Neural progenitor cell (in vitro differentiated cells): ENCODE measurements around the gene ASAP2. TPM values are rescaled to one million over a fixed set of nuclear protein-coding genes. Genes with fewer than 3 reads are reported as not detected.

Experiments used
- DNase-seq: peaks from one replicate; pipeline ENCODE4 v3.0.0-alpha.2; 2016; ENCODE audit warnings: low spot score
- H2AFZ ChIP-seq: fragments of 200-600 bp; sonication (generic); replicated peaks from 2 replicates; pipeline ENCODE4 v1.6.1; 2016; ENCODE audit warnings: antibody characterized with exemption
- H3F3A ChIP-seq: fragments of 200-600 bp; sonication (generic); 2 replicates; pipeline ENCODE4 v1.6.1; 2016; ENCODE audit warnings: antibody characterized with exemption, low read depth
- H3K27ac ChIP-seq: fragments of 200-600 bp; sonication (generic); 2 replicates; pipeline ENCODE4 v1.5.1; 2016; ENCODE audit warnings: mild to moderate bottlenecking
- H3K27me3 ChIP-seq: fragments of 200-600 bp; sonication (generic); 2 replicates; pipeline ENCODE4 v1.6.1; 2016; ENCODE audit warnings: mild to moderate bottlenecking, moderate library complexity
- H3K36me3 ChIP-seq: fragments of 200-600 bp; sonication (generic); 2 replicates; pipeline ENCODE4 v1.5.1; 2016
- H3K4me1 ChIP-seq: fragments of 200-600 bp; sonication (generic); 2 replicates; pipeline ENCODE4 v1.6.1; 2016; ENCODE audit warnings: mixed run types
- H3K4me2 ChIP-seq: fragments of 200-600 bp; sonication (generic); 2 replicates; pipeline ENCODE4 v1.6.1; 2016
- H3K4me3 ChIP-seq: fragments of 200-600 bp; sonication (generic); 2 replicates; pipeline ENCODE4 v1.5.1; 2016
- H3K79me2 ChIP-seq: fragments of 200-600 bp; sonication (generic); 2 replicates; pipeline ENCODE4 v1.6.1; 2016; ENCODE audit warnings: low read depth
- H3K9ac ChIP-seq: fragments of 200-600 bp; sonication (generic); 2 replicates; pipeline ENCODE4 v1.6.1; 2016
- H3K9me3 ChIP-seq: fragments of 200-600 bp; sonication (generic); 2 replicates; pipeline ENCODE4 v1.5.1; 2016; ENCODE audit warnings: low read depth
- H4K20me1 ChIP-seq: fragments of 200-600 bp; sonication (generic); 2 replicates; pipeline ENCODE4 v1.6.1; 2016; ENCODE audit warnings: low read depth
- H3K27ac Mint-ChIP-seq: 3 replicates; pipeline ENCODE4 v1.8.0; 2021; ENCODE audit warnings: mixed read lengths
- H3K27me3 Mint-ChIP-seq: 2 replicates; pipeline ENCODE4 v1.8.0; 2022; ENCODE audit warnings: low read depth, mild to moderate bottlenecking, inconsistent platforms, moderate library complexity, mixed read lengths; ENCODE audit not compliant: insufficient read depth
- H3K36me3 Mint-ChIP-seq: 3 replicates; pipeline ENCODE4 v1.8.0; 2021; ENCODE audit warnings: mixed read lengths
- H3K4me1 Mint-ChIP-seq: 3 replicates; pipeline ENCODE4 v1.8.0; 2021; ENCODE audit warnings: mixed read lengths
- H3K4me3 Mint-ChIP-seq: 3 replicates; pipeline ENCODE4 v1.8.0; 2021; ENCODE audit warnings: mild to moderate bottlenecking, moderate library complexity, mixed read lengths
- H3K9me3 Mint-ChIP-seq: 3 replicates; pipeline ENCODE4 v1.8.0; 2020; ENCODE audit warnings: mixed read lengths
- EZH2 ChIP-seq: fragments of 200-600 bp; sonication (generic); IDR thresholded peaks from 2 replicates; pipeline ENCODE4 v1.6.1; 2017; ENCODE audit warnings: antibody characterized with exemption, mild to moderate bottlenecking, moderate library complexity
- EZH2phosphoT487 ChIP-seq: fragments of 200-600 bp; sonication (generic); IDR thresholded peaks from 2 replicates; pipeline ENCODE4 v1.6.1; 2017; ENCODE audit warnings: antibody characterized with exemption
- total RNA-seq: library from RNA; depleted of rRNA; stranded (reverse); fragments of >200 nt; gene quantifications from 2 replicates; pipeline ENCODE4 v1.2.3, GENCODE V29; 2015; ENCODE audit warnings: low replicate concordance
- TF ChIP-seq, protein P1 (sequence below): fragments of 200-600 bp; sonication (generic); IDR thresholded peaks from 2 replicates; pipeline ENCODE4 v1.5.1; 2017; ENCODE audit warnings: antibody characterized with exemption, mild to moderate bottlenecking

The ASAP2 gene
- total RNA-seq = 26.1 and 31.7 TPM in 2 replicates

- H3K27ac ChIP-seq = no peak within 1 kb of the TSS
- H3K9ac ChIP-seq = peak within 1 kb of the TSS; percentile 60
- H2AFZ ChIP-seq = peak within 1 kb of the TSS; percentile 87
- Mint-ChIP-seq H3K4me1 (peaks cover 39% of the 10 kb centered on the region), H3K9me3 (no peaks in the 10 kb centered on the region), H3K36me3 (peaks cover 5% of the 10 kb centered on the region), H3K27me3 (peaks cover 7% of the 10 kb centered on the region), H3K27ac (peak within 1 kb of the TSS; percentile 85), H3K4me3 (peak within 1 kb of the TSS; percentile 95)
- peak within 1 kb of the TSS; percentile 90 for H3K4me3 ChIP-seq
- peaks cover 18% of the 10 kb centered on the region for H3K4me1 ChIP-seq
- peak; percentile 95 for DNase-seq
- H3K79me2 ChIP-seq = peaks cover 44% of the 10 kb centered on the region
- no peaks in the 10 kb centered on the region for H3K36me3 ChIP-seq
- H3F3A ChIP-seq = peaks cover 10% of the 10 kb centered on the region
- H3K27me3 ChIP-seq = peaks cover 28% of the 10 kb centered on the region
- TF ChIP-seq, protein P1, sequence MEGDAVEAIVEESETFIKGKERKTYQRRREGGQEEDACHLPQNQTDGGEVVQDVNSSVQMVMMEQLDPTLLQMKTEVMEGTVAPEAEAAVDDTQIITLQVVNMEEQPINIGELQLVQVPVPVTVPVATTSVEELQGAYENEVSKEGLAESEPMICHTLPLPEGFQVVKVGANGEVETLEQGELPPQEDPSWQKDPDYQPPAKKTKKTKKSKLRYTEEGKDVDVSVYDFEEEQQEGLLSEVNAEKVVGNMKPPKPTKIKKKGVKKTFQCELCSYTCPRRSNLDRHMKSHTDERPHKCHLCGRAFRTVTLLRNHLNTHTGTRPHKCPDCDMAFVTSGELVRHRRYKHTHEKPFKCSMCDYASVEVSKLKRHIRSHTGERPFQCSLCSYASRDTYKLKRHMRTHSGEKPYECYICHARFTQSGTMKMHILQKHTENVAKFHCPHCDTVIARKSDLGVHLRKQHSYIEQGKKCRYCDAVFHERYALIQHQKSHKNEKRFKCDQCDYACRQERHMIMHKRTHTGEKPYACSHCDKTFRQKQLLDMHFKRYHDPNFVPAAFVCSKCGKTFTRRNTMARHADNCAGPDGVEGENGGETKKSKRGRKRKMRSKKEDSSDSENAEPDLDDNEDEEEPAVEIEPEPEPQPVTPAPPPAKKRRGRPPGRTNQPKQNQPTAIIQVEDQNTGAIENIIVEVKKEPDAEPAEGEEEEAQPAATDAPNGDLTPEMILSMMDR = peak; percentile 78
- TF ChIP-seq EZH2phosphoT487 = no peak
- H4K20me1 ChIP-seq = peaks cover 28% of the 10 kb centered on the region
- H3K4me2 ChIP-seq = peak within 1 kb of the TSS; percentile 89
- no peaks in the 10 kb centered on the region for H3K9me3 ChIP-seq
These were observed at the start of gene ASAP2 for GRCh38 chr2:9205963-9206948. TSS of gene ASAP2 (plus strand) at chr2:9206812. CDS start at chr2:9207105, 293 bp downstream.

DNA sequence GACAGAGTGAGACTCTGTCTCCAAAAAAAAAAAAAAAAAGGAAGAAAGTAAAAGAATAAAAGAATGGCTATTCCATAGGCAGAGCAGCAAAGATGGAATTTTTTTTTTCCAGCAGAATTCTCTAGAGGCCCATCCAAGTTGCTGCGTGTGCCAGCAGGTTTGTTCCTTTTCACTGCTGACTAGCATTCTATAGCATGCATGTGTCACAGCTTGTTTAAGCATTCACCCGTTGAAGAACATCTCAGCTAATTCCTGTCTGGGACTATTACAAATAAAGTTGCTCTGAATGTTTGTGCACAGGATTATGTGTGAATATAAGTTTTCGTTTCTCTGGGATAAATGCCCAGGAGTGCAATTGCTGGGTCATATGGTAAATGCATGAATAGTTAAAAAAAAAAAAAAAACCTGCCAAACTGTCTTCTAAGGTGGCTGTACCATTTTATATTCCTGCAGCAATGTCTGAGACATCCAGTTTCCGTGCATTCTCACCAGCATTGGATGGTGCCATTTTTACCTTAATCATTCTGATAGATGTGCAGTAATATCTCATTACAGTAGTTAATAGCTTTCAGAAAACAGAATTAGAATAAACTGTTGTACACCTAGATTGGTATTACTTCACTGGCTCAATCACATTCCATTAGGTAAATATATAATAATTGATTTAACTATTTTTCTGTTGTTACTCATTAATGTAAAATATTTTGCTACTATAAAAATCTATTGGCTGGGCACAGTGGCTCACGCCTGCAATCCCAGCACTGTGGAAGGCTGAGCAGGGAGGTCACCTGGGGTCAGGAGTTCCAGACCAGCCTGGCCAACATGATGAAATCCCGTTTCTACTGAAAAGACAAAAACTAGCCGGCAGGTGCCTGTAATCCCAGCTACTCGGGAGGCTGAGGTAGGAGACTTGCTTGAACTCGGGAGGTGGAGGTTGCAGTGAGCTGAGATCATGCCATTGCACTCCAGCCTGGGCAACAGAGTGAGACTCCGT is 47.5 kb upstream of the ASAP2 start:
- DNase-seq = no peak
- Mint-ChIP-seq H3K9me3 (peaks cover 3% of the 10 kb centered on the region), H3K36me3 (no peaks in the 10 kb centered on the region), H3K4me1 (no peaks in the 10 kb centered on the region), H3K27me3 (peaks cover 8% of the 10 kb centered on the region), H3K4me3 (no peak overlapping the region), H3K27ac (no peak overlapping the region)
- H3K27ac ChIP-seq = no peak overlapping the region
- H3K4me2 ChIP-seq = no peak overlapping the region
- no peaks in the 10 kb centered on the region for H3K27me3 ChIP-seq
- H3K4me1 ChIP-seq = no peaks in the 10 kb centered on the region
- H3K4me3 ChIP-seq = no peak overlapping the region
- TF ChIP-seq, protein P1 = no peak
- TF ChIP-seq EZH2phosphoT487 (no peak), EZH2 (no peak)
- H3K36me3 ChIP-seq = no peaks in the 10 kb centered on the region
- no peak overlapping the region for H3K9ac ChIP-seq
- no peaks in the 10 kb centered on the region for H3K79me2 ChIP-seq
- no peaks in the 10 kb centered on the region for H4K20me1 ChIP-seq
- no peak overlapping the region for H2AFZ ChIP-seq
- H3F3A ChIP-seq = no peaks in the 10 kb centered on the region
- no peaks in the 10 kb centered on the region for H3K9me3 ChIP-seq

DNA sequence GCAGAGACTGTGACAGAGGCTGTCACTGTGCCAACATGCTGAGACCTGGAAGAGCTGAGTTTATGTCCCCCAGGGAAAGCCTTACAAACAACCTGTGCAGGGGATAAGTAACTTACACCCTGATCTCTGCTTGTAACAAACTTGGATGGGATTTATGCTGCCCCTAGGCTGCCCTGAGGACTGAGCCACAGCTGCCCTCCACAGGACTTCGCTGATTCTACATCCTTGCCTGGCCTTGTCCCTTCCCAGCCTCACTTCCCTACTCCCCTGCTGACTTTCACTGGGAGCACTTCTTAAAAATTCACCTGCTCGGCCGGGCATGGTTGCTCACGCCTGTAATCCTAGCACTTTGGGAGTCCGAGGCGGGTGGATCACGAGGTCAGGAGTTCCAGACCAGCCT is 45.9 kb upstream of the ASAP2 start:
- Histone ChIP-seq H3K27me3 (no peaks in the 10 kb centered on the region), H4K20me1 (no peaks in the 10 kb centered on the region), H3K4me2 (no peak overlapping the region), H3K27ac (no peak overlapping the region), H3K36me3 (no peaks in the 10 kb centered on the region), H2AFZ (no peak overlapping the region), H3K4me1 (no peaks in the 10 kb centered on the region), H3F3A (no peaks in the 10 kb centered on the region), H3K4me3 (no peak overlapping the region), H3K9ac (no peak overlapping the region), H3K9me3 (no peaks in the 10 kb centered on the region), H3K79me2 (no peaks in the 10 kb centered on the region)
- DNase-seq = peak; percentile 42
- Mint-ChIP-seq H3K9me3 (no peaks in the 10 kb centered on the region), H3K27ac (no peak overlapping the region), H3K4me1 (peaks cover 7% of the 10 kb centered on the region), H3K36me3 (no peaks in the 10 kb centered on the region), H3K4me3 (no peak overlapping the region), H3K27me3 (peaks cover 5% of the 10 kb centered on the region)
- TF ChIP-seq, protein P1 = peak; percentile 17
- TF ChIP-seq EZH2 (no peak), EZH2phosphoT487 (no peak)
